K562 (cell line): ENCODE results near the gene PGAP2. TPM values are rescaled to one million over a fixed set of nuclear protein-coding genes. Genes with fewer than 3 reads are reported as not detected.
A peak's percentile ranks its signal among the peaks of the same experiment; 100 is the strongest.

Experiments used
- ATAC-seq: fragments of 200-7000 bp; cut with Tn5 transposase; 3 replicates; pipeline ENCODE4 v1.9.1; 2020; ENCODE audit warnings: moderate library complexity
- BruUV-seq: library from RNA; stranded (reverse); fragments of 400-500 nt; replicated peaks from 2 replicates; lab custom pipeline; 2021; lab: Mats Ljungman, UMichigan
- CTCF ChIA-PET: fragments of 300-600 bp; formaldehyde crosslinking; extraction: SDS; loops from one replicate; lab custom pipeline; 2021; ENCODE audit warnings: low intra/inter-chr PET ratio; lab: Yijun Ruan, JAX
- POLR2A ChIA-PET: fragments of 300-600, 350-650 bp; sonication (Branson Sonifier 250); formaldehyde crosslinking; extraction: SDS; loops from one replicate; lab custom pipeline; 2021; ENCODE audit warnings: antibody characterized with exemption, inconsistent platforms; lab: Yijun Ruan, JAX
- DNase-seq, 4 experiments: peaks; one replicate each; pipeline versions ENCODE4 v3.0.0 to v3.0.0-alpha.2; 2011 to 2018; ENCODE audit warnings: low spot score in 3 of 4, mixed read lengths in 3 of 4; ENCODE audit errors: extremely low read depth in 1 of 4
- FAIRE-seq: peaks from 2 replicates; lab custom pipeline; 2011; peaks lifted over from hg19 to GRCh38; lab: Jason Lieb, UNC
- H2AFZ ChIP-seq: 2 replicates; pipeline ENCODE4 v1.6.0; 2011; ENCODE audit warnings: low read depth, low read length, control low read depth, inconsistent platforms
- H3K27ac ChIP-seq: fragments of 200-600 bp; 3 replicates; pipeline ENCODE4 v1.8.0; 2011; ENCODE audit warnings: low read depth, mild to moderate bottlenecking, control low read depth, inconsistent platforms, low read length, moderate library complexity, mixed read lengths; ENCODE audit errors: extremely low read depth
- H3K27me3 ChIP-seq, 2 experiments: fragments of 300-600 bp in 1 of 2; 2 replicates in 1 of 2; 3 replicates in 1 of 2; pipeline versions ENCODE4 v1.6.0 to v1.8.0; 2011; ENCODE audit warnings: inconsistent platforms in 2 of 2, low read length in 2 of 2, mild to moderate bottlenecking in 1 of 2, mixed read lengths in 1 of 2, moderate library complexity in 1 of 2; ENCODE audit not compliant: control insufficient read depth in 2 of 2, insufficient read depth in 2 of 2
- H3K36me3 ChIP-seq: fragments of 300-600 bp; 3 replicates; pipeline ENCODE4 v1.8.0; 2011; ENCODE audit warnings: mild to moderate bottlenecking, low read length, inconsistent platforms; ENCODE audit not compliant: control insufficient read depth, insufficient read depth
- H3K4me1 ChIP-seq, 2 experiments: fragments of 200-600 bp in 1 of 2; replicated peaks in 1 of 2; 2 replicates in 1 of 2; 3 replicates in 1 of 2; pipeline versions ENCODE4 v1.5.1 to v1.8.0; 2011; ENCODE audit warnings: inconsistent platforms in 2 of 2, low read length in 2 of 2, mild to moderate bottlenecking in 1 of 2, mixed read lengths in 1 of 2, moderate library complexity in 1 of 2; ENCODE audit not compliant: control insufficient read depth in 2 of 2, insufficient read depth in 2 of 2
- H3K4me2 ChIP-seq: 2 replicates; pipeline ENCODE4 v1.6.1; 2011; ENCODE audit warnings: low read length, control low read depth, inconsistent platforms, mixed read lengths; ENCODE audit not compliant: insufficient read depth
- H3K4me3 ChIP-seq: fragments of 200-600 bp; sonication (generic), shearing (Covaris generic); 2 replicates; pipeline ENCODE4 v1.5.1; 2016; ENCODE audit warnings: control low read depth, inconsistent platforms
- H3K79me2 ChIP-seq: fragments of 200-600 bp; 3 replicates; pipeline ENCODE4 v1.8.0; 2011; ENCODE audit warnings: low read length, inconsistent platforms; ENCODE audit not compliant: control insufficient read depth, insufficient read depth
- H3K9ac ChIP-seq, 2 experiments: 2 replicates each; pipeline versions ENCODE4 v1.6.0 to v1.6.1; 2011; ENCODE audit warnings: low read depth in 2 of 2, low read length in 2 of 2, control low read depth in 1 of 2, inconsistent platforms in 1 of 2, mild to moderate bottlenecking in 1 of 2, mixed read lengths in 1 of 2; ENCODE audit not compliant: insufficient read depth in 1 of 2
- H3K9me1 ChIP-seq: one replicate; pipeline ENCODE4 v1.6.0; 2011; ENCODE audit warnings: inconsistent platforms, mild to moderate bottlenecking, low read length, moderate library complexity; ENCODE audit not compliant: control insufficient read depth, insufficient read depth
- H3K9me3 ChIP-seq: replicated peaks from 2 replicates; pipeline ENCODE4 v1.5.1; 2011; ENCODE audit warnings: low read depth, low read length, inconsistent platforms; ENCODE audit not compliant: control insufficient read depth, insufficient read depth
- H4K20me1 ChIP-seq: replicated peaks from 2 replicates; pipeline ENCODE4 v1.6.1; 2011; ENCODE audit warnings: low read length, inconsistent platforms, mixed read lengths; ENCODE audit not compliant: control insufficient read depth, insufficient read depth
- CREB3 ChIP-seq: fragments of 450-650 bp; conservative IDR thresholded peaks from 2 replicates; pipeline ENCODE4 v1.6.1; 2016; ENCODE audit warnings: missing genetic modification characterization, low read depth, mild to moderate bottlenecking, missing compliant biosample characterization, moderate library complexity
- EP300 ChIP-seq: IDR thresholded peaks from 2 replicates; pipeline ENCODE4 v1.6.1; 2012; ENCODE audit warnings: low read length, improper control_type of control experiment
- KDM1A ChIP-seq, 2 experiments: fragments of 450-650 bp; IDR thresholded peaks; 2 replicates each; pipeline ENCODE4 v1.6.1; 2016; ENCODE audit warnings: mild to moderate bottlenecking in 2 of 2
- KDM5B ChIP-seq: fragments of 200-600 bp; sonication (generic); IDR thresholded peaks from 2 replicates; pipeline ENCODE4 v1.6.1; 2012; ENCODE audit warnings: low read depth, mild to moderate bottlenecking, moderate library complexity, low read length, control low read depth, inconsistent platforms; ENCODE audit not compliant: insufficient replicate concordance
- KLF1 ChIP-seq: fragments of 450-650 bp; IDR thresholded peaks from 2 replicates; pipeline ENCODE4 v1.6.1; 2016; ENCODE audit warnings: missing genetic modification characterization, missing compliant biosample characterization
- NFIC ChIP-seq: fragments of 450-650 bp; IDR thresholded peaks from 2 replicates; pipeline ENCODE4 v1.6.1; 2017; ENCODE audit warnings: mild to moderate bottlenecking, inconsistent platforms
- RNF2 ChIP-seq: sonication (generic); IDR thresholded peaks from 2 replicates; pipeline ENCODE4 v1.6.1; 2016
- SPI1 ChIP-seq: IDR thresholded peaks from 2 replicates; pipeline ENCODE4 v1.6.1; 2011; ENCODE audit warnings: low read depth, low read length, control low read depth, borderline replicate concordance
- XRCC4 ChIP-seq: IDR thresholded peaks from one replicate; pipeline ENCODE4 v1.6.1; 2011; ENCODE audit not compliant: insufficient read depth, insufficient read length; ENCODE audit errors: extremely low read depth
- ZNF668 ChIP-seq: fragments of 250-450 bp; sonication (Bioruptor Pico); IDR thresholded peaks from 2 replicates; pipeline ENCODE4 v1.8.0; 2022; ENCODE audit warnings: mild to moderate bottlenecking, inconsistent platforms
- ZNF830 ChIP-seq: fragments of 250-450 bp; sonication (Bioruptor Pico); IDR thresholded peaks from 2 replicates; pipeline ENCODE4 v1.5.0; 2021; ENCODE audit warnings: mild to moderate bottlenecking
- WGBS: fragments of 100-300 bp; shearing (Covaris generic); methylation state at CpG from one replicate; pipeline ENCODE4 v1.1.6; 2016; ENCODE audit warnings: low coverage, mixed read lengths; ENCODE audit not compliant: insufficient coverage; ENCODE audit errors: missing lambda C conversion rate; 5-methylcytosine and 5-hydroxymethylcytosine counted together
- in situ Hi-C: fragments of 300-500 bp; cut with MboI; formaldehyde crosslinking; loops from 4 replicates; pipeline ENCODE4 v1.15.0; 2018; ENCODE audit warnings: inconsistent platforms, mixed read lengths
- intact Hi-C: fragments of 100-400 bp; cut with micrococcal nuclease; formaldehyde crosslinking; loops from 2 replicates; pipeline ENCODE4 v1.14.2; 2022
- polyA plus RNA-seq, 8 experiments: library from polyadenylated mRNA; depleted of rRNA in 4 of 8; stranded (reverse) in 5 of 8; unstranded in 3 of 8; fragments of >200 nt; fragmentation: Nextera tagmentation in 2 of 8; fragmentation: Illumina TruSeq in 1 of 8; extraction: Ambion mirVana in 2 of 8; extraction: Trizol in 1 of 8; gene quantifications; 2 replicates each; pipeline versions ENCODE4 v1.2.1 to v1.2.3, GENCODE V29; 2011 to 2014; ENCODE audit warnings: inconsistent platforms in 1 of 8, missing spikeins in 1 of 8
- total RNA-seq, 7 experiments: library from RNA; depleted of rRNA in 6 of 7; stranded (reverse); fragments of >200 nt in 6 of 7; fragmentation: Illumina TruSeq in 2 of 7; extraction: Trizol in 2 of 7; gene quantifications; 2 replicates each; pipeline versions ENCODE4 v1.2.1 to v1.2.3, GENCODE V29; 2011 to 2021; ENCODE audit warnings: low replicate concordance in 1 of 7

Gene PGAP2
- total and polyA plus RNA-seq, 9 of the 15 experiments (the other 6 are each of a cell fraction or from before 2014, with no cell fraction given), result 17.9 to 47.2 (median 33.7) TPM

- no peaks in the 10 kb centered on the region for H3K9me3 ChIP-seq
- intact Hi-C loops, result no loop called here
- WGBS, result 54% methylated on average over 10 of the region's 10 CpGs
Measured at GRCh38 chr11:3817181-3817800, 8.9 kb downstream of the PGAP2 start.

GRCh38 chr11:3820971-3821370 is 12.6 kb downstream of the PGAP2 start:
- Histone ChIP-seq H3K36me3 (peaks cover 39% of the 10 kb centered on the region; the same call in 2 of the 3 replicates), H3K4me1 (peaks cover 28 to 35% of the 10 kb centered on the region in 2 experiments), H3K27me3 (no peaks in the 10 kb centered on the region), H4K20me1 (no peaks in the 10 kb centered on the region), H3K4me2 (no peak overlapping the region), H3K9me1 (peaks cover 5% of the 10 kb centered on the region), H2AFZ (no peak overlapping the region), H3K27ac (no peak overlapping the region), H3K79me2 (peaks cover 14% of the 10 kb centered on the region; the same call in 2 of the 3 replicates), H3K9ac (0 out of 4 replicates have a peak overlapping the region, but pooled peaks of 1 of the 2 experiments have one; percentile 38), H3K9me3 (no peaks in the 10 kb centered on the region), H3K4me3 (no peak overlapping the region)
- in situ Hi-C loops, result loop anchor here (25.0 kb wide), 1 partner anchor 359 kb away; no protein-coding TSS in a partner anchor
- BruUV-seq, result no TSS peak
- 91% methylated on average over 2 of the region's 2 CpGs for WGBS
- ChIA-PET CTCF (interaction anchor here (0.6 kb wide), 1 partner anchor 10 kb away, joined by 3 read pairs; no protein-coding TSS in a partner anchor), POLR2A (interaction anchor here (1.1 kb wide), 1 partner anchor 12 kb away, joined by 3 read pairs; no protein-coding TSS in a partner anchor)
- no peak for DNase-seq
- intact Hi-C loops, result no loop called here
- no peak for ATAC-seq
- FAIRE-seq, result no peak
- no peak for TF ChIP-seq KDM5B
- no peak for TF ChIP-seq XRCC4
- TF ChIP-seq CREB3 (tag), result no peak
- TF ChIP-seq ZNF830, result no peak
- no peak for TF ChIP-seq KLF1 (tag)

More at GRCh38 chr11:3817181-3817800, 8.9 kb downstream of the PGAP2 start:
- FAIRE-seq (no peak), ATAC-seq (peak; percentile 26; the same call in 1 of the 3 replicates), DNase-seq (no peak)
- H3K36me3 ChIP-seq, result peaks cover 20% of the 10 kb centered on the region; the same call in 2 of the 3 replicates
- H4K20me1 ChIP-seq, result no peaks in the 10 kb centered on the region
- H3K9ac ChIP-seq, result peak overlapping the region in 1 of 2 experiments; percentile 87; a peak in 2 of 4 replicates
- no peak overlapping the region for H3K4me2 ChIP-seq
- peak overlapping the region; percentile 28; the same call in 1 of the 3 replicates for H3K27ac ChIP-seq
- in situ Hi-C loops, result loop anchor here (25.0 kb wide), 1 partner anchor 355 kb away; no protein-coding TSS in a partner anchor
- no peak overlapping the region for H2AFZ ChIP-seq
- H3K4me3 ChIP-seq, result no peak overlapping the region
- TF ChIP-seq ZNF668 (CRISPR knock-in tag), result no peak
- peak; percentile 45; the same call in 1 of the 2 replicates for TF ChIP-seq RNF2
- peak; percentile 27; the same call in 1 of the 2 replicates for TF ChIP-seq EP300
- TF ChIP-seq NFIC, result peak; percentile 20; the same call in 1 of the 2 replicates
- TF ChIP-seq KDM1A (IDR thresholded peaks at IDR 0.05), result 0 out of 4 replicates have a peak, but pooled peaks of 1 of the 2 experiments have one; percentile 20
- peak; percentile 61 for TF ChIP-seq SPI1
- peaks cover 9 to 20% of the 10 kb centered on the region in 2 experiments for H3K4me1 ChIP-seq
- CTCF ChIA-PET, result no interaction called here
- POLR2A ChIA-PET, result interaction anchor here (0.7 to 3.0 kb wide), 2 partner anchors 8 to 172 kb away, joined by 3 to 13 read pairs; partner anchors contain the start of gene ART1
- no TSS peak for BruUV-seq
- no peaks in the 10 kb centered on the region for H3K27me3 ChIP-seq
- no peaks in the 10 kb centered on the region; the same call in 2 of the 3 replicates for H3K79me2 ChIP-seq
- H3K9me1 ChIP-seq, result no peaks in the 10 kb centered on the region
